Measurements from ENCODE around the gene IRX2.

The IRX2 gene

GRCh38 chr5:2711446-2712425 is 39.7 kb downstream of the IRX2 start:
- DNase-seq, result no peak

GRCh38 chr5:2710910-2711309 is 40.6 kb downstream of the IRX2 start:
- no peak for DNase-seq

DNA sequence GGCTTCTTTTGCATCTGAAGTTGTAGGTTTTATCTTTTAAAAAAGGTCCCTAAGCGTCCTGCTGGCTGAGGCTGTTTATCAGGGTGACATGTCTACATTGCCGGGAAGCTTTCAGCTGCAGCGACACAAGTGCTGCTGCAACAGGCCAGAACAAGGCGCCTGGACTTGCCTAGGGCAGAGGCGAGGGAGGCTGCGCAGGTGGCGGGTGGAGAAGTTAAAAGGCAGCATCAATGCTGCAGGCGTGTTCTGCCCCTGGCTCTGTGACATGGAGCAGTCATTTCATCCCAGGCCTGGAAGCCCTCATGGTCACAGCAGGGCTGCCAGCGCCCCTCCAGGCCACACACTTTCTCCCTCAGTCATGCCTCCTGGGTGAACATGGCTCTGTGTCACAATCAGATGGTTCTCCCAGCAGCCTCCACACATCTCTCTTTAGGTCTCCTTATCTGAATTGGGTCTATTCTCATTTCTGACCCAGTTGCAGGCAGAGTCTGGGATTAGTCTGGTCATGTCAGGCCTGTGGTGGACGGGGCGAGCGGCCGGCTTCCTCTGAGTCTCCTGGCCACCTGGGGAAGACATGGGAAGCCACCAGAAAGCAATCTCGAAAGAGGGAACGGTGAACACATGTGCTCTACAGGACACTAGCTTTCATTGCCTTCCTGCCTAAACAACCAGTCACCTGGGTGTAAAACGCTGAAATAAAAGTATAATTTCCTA is 41.3 kb downstream of the IRX2 start:
- no peak for DNase-seq

DNA sequence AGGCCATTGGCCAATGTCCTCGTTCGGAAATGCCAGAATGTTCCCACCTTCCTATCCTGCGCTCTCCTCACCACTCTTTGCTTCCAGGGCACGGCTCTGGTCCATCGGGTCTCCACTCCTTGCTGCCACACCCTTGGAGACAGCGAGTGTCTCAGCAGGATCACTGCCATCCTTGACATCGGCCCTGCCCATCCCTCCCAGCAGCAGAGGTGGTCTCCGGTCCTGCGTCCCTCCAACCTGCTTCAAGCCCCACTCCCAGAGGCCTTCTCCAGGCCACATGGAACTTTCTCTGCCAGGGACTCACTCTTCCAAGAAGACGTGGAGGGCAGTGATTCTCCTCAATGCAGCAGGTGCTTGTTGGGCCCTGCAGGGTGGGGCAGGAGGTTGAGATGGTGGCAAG is 42.7 kb downstream of the IRX2 start:
- DNase-seq, result no peak

DNA sequence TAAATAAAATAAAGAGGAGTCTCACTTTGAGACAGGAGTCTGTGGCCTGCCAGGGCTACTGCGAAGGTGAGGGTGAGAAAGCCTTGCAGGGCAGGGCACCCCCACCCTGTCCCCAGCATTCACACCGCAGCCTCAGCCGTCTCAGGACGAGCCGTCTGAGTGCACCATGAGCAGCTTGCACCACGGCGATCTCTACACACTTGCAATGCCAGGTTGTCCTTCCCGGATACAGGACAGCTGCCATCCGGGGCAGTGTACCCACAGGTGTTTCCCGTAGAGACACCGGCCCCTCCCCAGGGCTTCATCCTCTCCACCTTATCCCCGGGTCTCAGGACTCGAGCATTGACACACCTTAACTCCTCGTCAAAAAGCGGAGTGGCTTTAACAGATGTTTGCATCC is 43.3 kb downstream of the IRX2 start:
- DNase-seq, result no peak

- no peak for DNase-seq
Observed at GRCh38 chr5:2705861-2706260, 45.6 kb downstream of the IRX2 start.

DNA sequence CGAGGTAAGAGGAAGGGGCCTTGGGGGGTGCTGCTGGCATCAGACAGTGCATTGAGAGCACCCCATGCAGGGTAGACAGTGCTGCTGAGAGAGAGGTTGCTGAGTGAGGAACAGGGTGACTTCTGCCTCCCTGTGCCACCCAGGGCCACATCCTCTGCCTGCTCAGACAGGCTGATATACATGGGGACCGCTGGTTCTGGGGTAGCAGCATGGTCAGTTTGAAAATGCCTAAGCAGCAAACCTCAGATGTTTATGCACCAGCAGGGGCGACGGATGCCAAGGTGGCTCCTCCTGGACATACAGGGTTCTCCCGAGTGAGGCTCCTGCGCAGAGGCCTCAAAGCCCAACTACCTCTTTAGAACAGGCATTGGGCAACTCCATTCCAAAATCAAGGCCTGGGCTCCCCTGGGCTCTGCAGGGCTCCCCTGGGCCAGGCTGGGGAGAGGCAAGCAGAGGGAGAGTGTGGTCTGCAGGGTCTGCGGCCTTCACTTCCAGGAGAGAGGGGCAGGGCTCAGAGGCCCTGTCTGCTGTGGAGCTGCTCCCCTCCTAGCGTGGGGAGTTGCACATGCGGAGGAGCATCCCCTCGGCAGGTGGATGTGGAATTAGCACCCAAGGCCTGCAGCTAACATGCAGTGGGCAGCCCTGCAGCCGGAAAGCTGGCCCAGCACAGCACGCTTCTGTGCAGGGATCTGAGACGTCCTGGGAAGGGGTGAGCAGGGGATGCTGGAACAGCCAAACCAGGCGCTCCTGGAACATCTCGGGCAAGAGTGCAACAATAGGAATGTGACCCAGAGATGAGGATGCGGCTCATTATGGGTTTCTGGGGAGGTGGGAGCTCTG is 46.5 kb downstream of the IRX2 start:
- DNase-seq, result no peak

DNA sequence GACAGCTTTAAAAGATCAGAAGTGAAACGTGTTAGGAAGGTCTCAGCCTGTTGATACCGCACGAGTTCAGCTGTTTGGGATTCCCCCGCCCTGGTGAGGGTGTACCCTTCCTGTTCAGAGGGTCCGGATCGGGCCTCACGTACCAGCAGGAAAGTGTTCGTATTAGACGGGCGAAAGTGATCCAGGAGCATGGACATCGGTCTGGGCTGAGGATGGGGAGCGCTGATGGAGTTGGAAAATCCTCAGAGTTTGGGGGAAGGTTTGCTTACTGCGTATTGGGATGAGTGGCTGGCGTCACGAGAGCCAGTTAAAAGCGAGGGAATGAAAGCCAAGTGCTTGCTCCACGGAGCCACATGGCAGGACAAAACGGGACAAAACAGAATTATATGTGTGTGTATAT is 47.4 kb downstream of the IRX2 start:
- no peak for DNase-seq

DNA sequence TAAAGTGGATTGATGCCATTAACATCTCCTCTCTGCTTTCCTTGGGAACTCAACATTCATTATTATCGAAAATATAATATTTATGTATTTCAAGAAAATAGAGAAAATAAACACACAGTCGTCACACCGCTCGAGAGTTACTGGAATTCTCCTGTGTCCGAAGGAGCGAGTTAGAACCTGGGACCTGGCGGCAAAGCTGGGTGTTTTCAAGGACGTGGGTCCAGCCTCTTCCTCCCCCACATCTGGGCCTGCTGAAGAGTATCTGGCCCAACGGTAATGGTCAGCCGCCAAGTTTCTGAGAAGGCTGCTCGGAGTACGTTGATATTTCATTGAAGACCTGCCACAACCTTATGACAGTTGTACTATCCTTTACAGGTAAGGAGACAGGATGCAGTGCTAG is 47.9 kb downstream of the IRX2 start:
- DNase-seq, result no peak

DNA sequence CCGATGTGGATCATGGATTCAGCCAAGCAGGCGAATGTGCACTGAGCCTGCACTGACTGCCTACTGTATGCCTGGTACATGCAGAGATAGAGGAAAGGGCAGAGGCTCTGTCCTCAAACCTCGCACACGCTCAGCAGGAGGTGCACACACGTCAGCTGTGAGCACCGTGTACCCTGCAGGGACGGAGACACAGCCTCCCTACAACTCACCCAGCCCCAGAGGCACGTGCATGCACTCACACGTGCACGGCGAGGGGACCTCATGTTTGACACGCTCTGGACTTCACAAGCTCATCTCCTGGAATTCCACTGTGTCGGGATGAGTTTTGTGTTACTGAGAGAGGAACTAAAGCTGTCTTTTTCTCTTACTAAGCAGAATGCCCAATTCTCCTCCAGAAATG is 48.4 kb downstream of the IRX2 start:
- DNase-seq, result no peak

DNA sequence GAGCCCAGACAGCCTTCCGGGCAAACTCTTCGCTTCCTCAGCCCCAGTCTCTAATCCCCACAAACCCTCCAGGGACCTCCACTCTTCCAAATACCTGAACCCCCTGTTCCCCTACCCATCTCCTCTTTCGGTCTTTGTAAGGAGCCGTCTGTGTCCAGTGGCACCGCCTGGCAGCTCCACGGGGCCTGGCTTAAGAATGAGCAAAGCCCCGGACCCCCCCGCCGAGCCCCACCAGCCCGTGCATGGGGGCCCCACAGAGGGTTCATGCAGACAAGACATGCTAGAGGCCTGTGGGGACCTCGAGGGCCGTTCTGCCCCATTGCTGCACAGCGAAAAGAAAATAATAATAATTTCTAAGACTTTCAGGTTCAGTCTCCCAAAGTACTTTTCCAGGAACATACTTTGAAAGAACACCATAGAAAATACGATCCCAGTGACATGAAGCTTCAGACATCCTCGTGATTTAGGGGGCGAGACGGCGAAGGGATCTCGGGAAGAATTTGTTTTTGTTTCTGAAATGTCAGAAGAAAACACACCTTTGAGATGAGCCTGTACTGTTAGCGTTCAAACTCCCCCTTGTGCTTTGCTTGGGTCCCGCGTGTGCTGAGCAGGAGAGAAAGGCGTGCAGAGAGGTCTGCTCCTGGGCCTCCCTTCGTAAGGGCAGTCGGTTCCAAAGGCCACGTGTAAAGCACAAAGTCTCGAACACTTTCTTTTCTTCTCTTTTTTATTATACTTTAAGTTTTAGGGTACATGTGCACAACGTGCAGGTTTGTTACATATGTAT is 49.2 kb downstream of the IRX2 start:
- DNase-seq, result no peak

- no peak for DNase-seq
Observed at GRCh38 chr5:2701592-2701991, 49.9 kb downstream of the IRX2 start.

DNA sequence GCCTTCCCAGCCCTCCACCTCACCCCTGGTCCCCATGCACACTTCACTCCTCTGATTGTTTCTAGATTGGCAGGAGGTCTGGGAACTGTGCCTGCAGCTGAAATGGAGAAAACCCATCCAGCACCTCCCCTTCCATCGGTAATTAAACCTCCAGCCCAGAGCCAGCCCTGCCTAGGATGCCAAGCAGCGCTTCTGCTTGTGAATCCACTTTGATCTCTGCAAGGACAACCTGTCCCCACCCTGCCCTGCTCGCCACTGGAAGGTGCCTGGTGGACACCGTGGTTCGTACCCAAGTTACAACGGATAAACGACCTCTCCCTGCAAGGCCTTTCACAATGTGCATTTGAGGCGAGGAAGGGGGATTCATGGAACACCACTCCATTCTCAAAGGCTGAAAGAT is 50.6 kb downstream of the IRX2 start:
- DNase-seq, result no peak

DNA sequence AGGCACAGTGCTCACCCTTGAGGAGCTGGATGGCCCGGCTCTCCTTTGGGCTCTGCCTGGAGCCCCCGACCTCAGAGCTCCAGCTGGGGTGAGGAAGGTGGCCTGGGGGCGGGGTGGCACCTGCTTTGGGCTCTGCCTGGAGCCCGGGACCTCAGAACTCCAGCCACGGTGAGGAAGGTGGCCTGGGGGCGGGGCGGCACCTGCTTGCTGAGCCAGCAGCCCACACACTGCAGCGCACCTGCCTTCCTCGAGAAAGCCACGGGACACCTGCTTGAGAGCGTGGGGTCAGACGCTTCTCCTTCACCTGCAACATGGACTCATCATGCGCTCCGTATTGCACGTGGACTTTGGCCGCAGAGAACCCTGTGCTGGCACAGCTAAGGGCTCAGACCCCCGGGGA is 51.8 kb downstream of the IRX2 start:
- no peak for DNase-seq

- DNase-seq, result no peak
Observed at GRCh38 chr5:2699231-2699630, 52.2 kb downstream of the IRX2 start.

GRCh38 chr5:2698581-2698980 is 52.9 kb downstream of the IRX2 start:
- no peak for DNase-seq

DNA sequence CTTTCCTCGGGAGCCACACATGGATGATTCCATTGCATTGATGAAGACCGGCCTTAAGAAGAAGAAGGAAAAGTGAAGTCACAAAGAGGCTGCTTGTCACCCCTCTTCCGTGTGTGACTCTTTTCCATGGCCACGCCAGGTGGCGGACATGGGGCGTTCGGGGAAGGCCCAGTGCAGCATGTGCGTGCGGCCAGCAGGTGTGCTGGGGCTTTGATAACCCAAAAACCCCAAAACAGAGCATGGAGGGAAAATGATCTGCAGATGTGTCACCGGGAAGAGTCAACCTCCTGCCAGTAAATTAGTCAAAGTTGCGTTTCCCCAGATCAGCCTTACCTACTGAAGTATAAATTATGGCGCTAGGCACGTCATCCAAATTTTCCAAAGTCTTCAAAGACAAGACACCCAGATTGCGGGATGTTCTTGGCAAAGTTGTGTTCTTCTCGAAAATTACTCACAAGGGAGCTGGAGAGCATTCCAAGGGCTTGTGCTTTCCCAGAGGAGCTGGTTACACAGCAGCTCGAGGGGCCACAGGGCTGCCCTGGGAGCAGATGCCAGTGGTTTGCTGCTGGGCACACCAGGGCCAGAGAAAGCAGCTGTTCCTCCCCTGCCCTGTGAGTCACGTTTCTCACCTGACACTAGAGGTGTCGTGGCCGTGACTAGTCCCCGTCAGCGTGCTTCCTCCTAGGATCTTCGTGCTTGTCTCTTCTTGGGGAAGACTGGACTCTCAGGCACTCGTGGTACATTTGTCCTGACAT is 53.9 kb downstream of the IRX2 start:
- DNase-seq, result no peak

- no peak for DNase-seq
Observed at GRCh38 chr5:2697041-2697440, 54.4 kb downstream of the IRX2 start.
